ENCODE data around the gene HHIPL1. TPM values are rescaled to one million over a fixed set of nuclear protein-coding genes. Genes with fewer than 3 reads are reported as not detected.
A peak's percentile ranks its signal among the peaks of the same experiment; 100 is the strongest.

The HHIPL1 gene
- total RNA-seq, 4 donors from 2014 or later: 0.07 to 0.82 (median 0.14) TPM

GRCh38 chr14:99686557-99687283, 41.8 kb downstream of the HHIPL1 start:
- Histone ChIP-seq H3K27ac (no peak overlapping the region), H3K9me3 (no peaks in the 10 kb centered on the region), H3K36me3 (no peaks in the 10 kb centered on the region), H3K4me3 (no peak overlapping the region), H3K27me3 (no peaks in the 10 kb centered on the region), H3K4me1 (peaks cover 7 to 11% of the 10 kb centered on the region in 2 donors)
- in situ Hi-C loops (cut with MboI; ENCODE audit: low sequenced_read_pairs in 4 of 4): loop anchor here in 1 of 4 donors (10.0 kb wide), 1 partner anchor 198 kb away; no protein-coding TSS in a partner anchor
- no peak for ATAC-seq
- no peak for DNase-seq
- no peak for TF ChIP-seq POLR2A (IDR thresholded peaks at IDR 0.05)
- no peak for TF ChIP-seq CTCF (IDR thresholded peaks at IDR 0.05 in 4 of 5, conservative IDR thresholded peaks at IDR 0.05 in 1 of 5)
- intact Hi-C loops (cut with DNase I; ENCODE audit: low total_unique reads): no loop called here

- H3K9me3 ChIP-seq: no peaks in the 10 kb centered on the region
- no peaks in the 10 kb centered on the region for H3K27me3 ChIP-seq
- no peak overlapping the region for H3K27ac ChIP-seq
- no peak for ATAC-seq
- intact Hi-C loops (cut with DNase I; ENCODE audit: low total_unique reads): no loop called here
- no peak for DNase-seq
- H3K4me3 ChIP-seq: no peak overlapping the region
- H3K4me1 ChIP-seq: peaks cover 7 to 10% of the 10 kb centered on the region in 2 donors
- in situ Hi-C loops (cut with MboI; ENCODE audit: low sequenced_read_pairs in 4 of 4): loop anchor here in 1 of 4 donors (10.0 kb wide), 1 partner anchor 197 kb away; no protein-coding TSS in a partner anchor
- peak in 2 of 5 experiments; percentile 28 to 52 for TF ChIP-seq CTCF (IDR thresholded peaks at IDR 0.05 in 4 of 5, conservative IDR thresholded peaks at IDR 0.05 in 1 of 5)
- no peak for TF ChIP-seq POLR2A (IDR thresholded peaks at IDR 0.05)
- no peaks in the 10 kb centered on the region for H3K36me3 ChIP-seq
Observed at GRCh38 chr14:99687284-99688209, 42.6 kb downstream of the HHIPL1 start.

- DNase-seq (no peak), ATAC-seq (no peak)
- H3K36me3 ChIP-seq: no peaks in the 10 kb centered on the region
- no peaks in the 10 kb centered on the region for H3K9me3 ChIP-seq
- H3K27me3 ChIP-seq: no peaks in the 10 kb centered on the region
- H3K4me1 ChIP-seq: peaks cover 3 to 4% of the 10 kb centered on the region in 2 donors
- no peak for TF ChIP-seq POLR2A (IDR thresholded peaks at IDR 0.05)
- no peak for TF ChIP-seq CTCF (IDR thresholded peaks at IDR 0.05 in 4 of 5, conservative IDR thresholded peaks at IDR 0.05 in 1 of 5)
- no peak overlapping the region for H3K27ac ChIP-seq
- in situ Hi-C loops (cut with MboI; ENCODE audit: low sequenced_read_pairs in 4 of 4): loop anchor here in 1 of 4 donors (10.0 kb wide), 1 partner anchor 197 kb away; no protein-coding TSS in a partner anchor
- no peak overlapping the region for H3K4me3 ChIP-seq
- intact Hi-C loops (cut with DNase I; ENCODE audit: low total_unique reads): no loop called here
Observed at GRCh38 chr14:99688210-99688581, 43.3 kb downstream of the HHIPL1 start.

GRCh38 chr14:99688629-99689028, 43.7 kb downstream of the HHIPL1 start:
- Histone ChIP-seq H3K36me3 (no peaks in the 10 kb centered on the region), H3K27me3 (no peaks in the 10 kb centered on the region), H3K9me3 (no peaks in the 10 kb centered on the region), H3K27ac (no peak overlapping the region), H3K4me1 (peaks cover 0 to 3% of the 10 kb centered on the region in 2 donors), H3K4me3 (no peak overlapping the region)
- ATAC-seq: no peak
- TF ChIP-seq POLR2A (IDR thresholded peaks at IDR 0.05) (no peak), CTCF (IDR thresholded peaks at IDR 0.05 in 4 of 5, conservative IDR thresholded peaks at IDR 0.05 in 1 of 5) (no peak)
- intact Hi-C loops (cut with DNase I; ENCODE audit: low total_unique reads): no loop called here
- in situ Hi-C loops (cut with MboI; ENCODE audit: low sequenced_read_pairs in 4 of 4): loop anchor here in 1 of 4 donors (10.0 kb wide), 1 partner anchor 196 kb away; no protein-coding TSS in a partner anchor
- DNase-seq: no peak
